Ishikawa (cell line): Measurements from ENCODE around the gene SHFL.

Source experiments
- NFIC ChIP-seq: IDR thresholded peaks from 2 replicates; pipeline ENCODE4 v1.6.1; 2012
- REST ChIP-seq: IDR thresholded peaks from 2 replicates; pipeline ENCODE4 v1.6.1; 2012; ENCODE audit warnings: low read depth, mild to moderate bottlenecking

GRCh38 chr19:10120538-10121189 is 34.5 kb downstream of the SHFL start:
- TF ChIP-seq REST (no peak), NFIC (no peak)
